ENCODE measurements around the gene RGS14.

DNA sequence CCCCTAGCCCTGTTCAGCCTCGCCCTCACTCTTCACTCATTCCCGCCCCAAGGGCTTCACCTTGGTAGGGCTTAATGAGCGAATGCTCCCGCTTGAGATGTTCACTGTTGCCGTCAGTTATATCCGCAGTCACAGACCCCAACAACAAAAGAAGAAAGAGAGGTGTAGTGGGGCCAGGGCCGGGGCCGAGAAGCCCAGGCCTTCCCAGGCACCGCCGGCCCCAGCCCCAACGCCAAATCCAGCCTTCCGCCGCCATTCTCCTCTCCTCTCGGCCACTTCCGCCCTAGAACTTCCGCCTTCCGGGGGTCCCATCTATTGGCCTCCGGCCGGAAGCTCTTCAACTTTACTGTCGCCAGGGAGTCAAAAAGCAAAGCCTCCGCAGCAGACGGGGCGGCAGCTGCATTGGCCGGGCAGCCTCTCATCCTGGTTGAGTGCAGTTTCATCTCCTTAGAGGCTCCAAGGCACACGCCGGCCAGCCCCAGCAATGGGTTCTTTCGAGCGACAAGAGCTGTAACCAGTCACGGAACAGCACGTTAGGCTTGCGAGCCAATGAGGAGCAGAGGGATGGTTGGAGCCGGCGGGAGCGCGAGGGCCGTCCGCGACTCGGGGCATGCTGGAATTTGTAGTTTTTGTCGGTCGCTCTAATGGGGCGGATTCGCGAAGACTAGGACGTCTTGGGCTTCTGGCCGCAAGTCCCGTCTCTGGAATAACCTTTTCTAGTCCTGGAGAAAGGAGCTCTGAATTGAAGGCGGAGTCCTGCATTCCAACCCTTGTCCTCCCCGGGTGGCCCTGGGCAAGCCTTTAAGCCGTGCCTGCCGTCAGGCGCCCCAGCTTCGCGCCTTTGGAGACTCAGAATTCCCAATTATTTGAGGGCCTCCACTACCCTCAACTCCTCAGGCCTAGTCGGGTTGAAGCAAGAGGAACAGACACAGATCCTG is 6.1 kb upstream of the RGS14 start, which contains the start of gene LMAN2:
- TF ChIP-seq, protein P1, sequence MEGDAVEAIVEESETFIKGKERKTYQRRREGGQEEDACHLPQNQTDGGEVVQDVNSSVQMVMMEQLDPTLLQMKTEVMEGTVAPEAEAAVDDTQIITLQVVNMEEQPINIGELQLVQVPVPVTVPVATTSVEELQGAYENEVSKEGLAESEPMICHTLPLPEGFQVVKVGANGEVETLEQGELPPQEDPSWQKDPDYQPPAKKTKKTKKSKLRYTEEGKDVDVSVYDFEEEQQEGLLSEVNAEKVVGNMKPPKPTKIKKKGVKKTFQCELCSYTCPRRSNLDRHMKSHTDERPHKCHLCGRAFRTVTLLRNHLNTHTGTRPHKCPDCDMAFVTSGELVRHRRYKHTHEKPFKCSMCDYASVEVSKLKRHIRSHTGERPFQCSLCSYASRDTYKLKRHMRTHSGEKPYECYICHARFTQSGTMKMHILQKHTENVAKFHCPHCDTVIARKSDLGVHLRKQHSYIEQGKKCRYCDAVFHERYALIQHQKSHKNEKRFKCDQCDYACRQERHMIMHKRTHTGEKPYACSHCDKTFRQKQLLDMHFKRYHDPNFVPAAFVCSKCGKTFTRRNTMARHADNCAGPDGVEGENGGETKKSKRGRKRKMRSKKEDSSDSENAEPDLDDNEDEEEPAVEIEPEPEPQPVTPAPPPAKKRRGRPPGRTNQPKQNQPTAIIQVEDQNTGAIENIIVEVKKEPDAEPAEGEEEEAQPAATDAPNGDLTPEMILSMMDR (IDR thresholded peaks at IDR 0.05) = no peak
- TF ChIP-seq ZFX (IDR thresholded peaks at IDR 0.05; ENCODE audit: borderline replicate concordance) = no peak
